A673 (cell line): Measurements from ENCODE around the gene HEPACAM2. TPM values are rescaled to one million over a fixed set of nuclear protein-coding genes. Genes with fewer than 3 reads are reported as not detected.

Experiments used
- BruUV-seq: library from RNA; stranded (reverse); fragments of 400-500 nt; replicated peaks from 2 replicates; lab custom pipeline; 2021; lab: Mats Ljungman, UMichigan
- CTCF ChIA-PET: fragments of 300-600 bp; sonication (Branson Sonifier 250); formaldehyde crosslinking; loops from one replicate; lab custom pipeline; 2022; ENCODE audit warnings: antibody characterized with exemption; lab: Charles Lee
- POLR2A ChIA-PET: fragments of 300-600 bp; sonication (Branson Sonifier 250); formaldehyde crosslinking; loops from one replicate; lab custom pipeline; 2022; ENCODE audit warnings: antibody characterized with exemption; ENCODE audit not compliant: low non-redundant PET; lab: Charles Lee
- DNase-seq: peaks from one replicate; pipeline ENCODE4 v3.0.0-alpha.2; 2015; ENCODE audit warnings: low spot score
- H3K27ac ChIP-seq: fragments of 200-600 bp; sonication (generic); 2 replicates; pipeline ENCODE4 v1.5.1; 2016; ENCODE audit warnings: mixed run types, low read depth, mild to moderate bottlenecking, mixed read lengths, antibody characterized with exemption, low read length; ENCODE audit not compliant: poor library complexity, severe bottlenecking
- H3K27me3 ChIP-seq: fragments of 200-600 bp; sonication (generic); replicated peaks from 2 replicates; pipeline ENCODE4 v1.6.1; 2017; ENCODE audit warnings: mixed run types, low read depth, mild to moderate bottlenecking, mixed read lengths, antibody characterized with exemption, low read length; ENCODE audit not compliant: insufficient read depth, poor library complexity
- H3K36me3 ChIP-seq: fragments of 200-600 bp; sonication (generic); 2 replicates; pipeline ENCODE4 v1.6.1; 2016; ENCODE audit warnings: mixed run types, mild to moderate bottlenecking, mixed read lengths, antibody characterized with exemption, low read length; ENCODE audit not compliant: insufficient read depth, poor library complexity, severe bottlenecking
- H3K4me1 ChIP-seq: fragments of 200-600 bp; sonication (generic); 2 replicates; pipeline ENCODE4 v1.6.1; 2017; ENCODE audit warnings: mixed run types, mild to moderate bottlenecking, mixed read lengths, antibody characterized with exemption, low read length; ENCODE audit not compliant: insufficient read depth, poor library complexity, severe bottlenecking
- H3K4me3 ChIP-seq: fragments of 200-600 bp; sonication (generic); 2 replicates; pipeline ENCODE4 v1.5.1; 2016; ENCODE audit warnings: low read depth, mixed run types, mild to moderate bottlenecking, mixed read lengths, low read length; ENCODE audit not compliant: poor library complexity, severe bottlenecking
- H3K9me3 ChIP-seq: fragments of 200-600 bp; sonication (generic); 2 replicates; pipeline ENCODE4 v1.6.1; 2016; ENCODE audit warnings: mixed run types, low read depth, mild to moderate bottlenecking, mixed read lengths, antibody characterized with exemption, low read length; ENCODE audit not compliant: poor library complexity, severe bottlenecking
- CTCF ChIP-seq: fragments of 300-800, 200-600 bp; sonication (generic); conservative IDR thresholded peaks from 2 replicates; pipeline ENCODE4 v1.5.1; 2017; ENCODE audit warnings: low read depth, mild to moderate bottlenecking, antibody characterized with exemption, low read length, moderate library complexity, mixed read lengths
- EZH2 ChIP-seq: fragments of 200-600 bp; sonication (generic); IDR thresholded peaks from 2 replicates; pipeline ENCODE4 v1.6.1; 2017; ENCODE audit warnings: borderline replicate concordance, low read depth, mild to moderate bottlenecking, mixed read lengths, antibody characterized with exemption, low read length; ENCODE audit not compliant: poor library complexity, severe bottlenecking
- intact Hi-C: fragments of 100-400 bp; cut with micrococcal nuclease; formaldehyde crosslinking; loops from one replicate; pipeline ENCODE4 v1.10.0; 2022; ENCODE audit not compliant: unreplicated experiment
- total RNA-seq: library from RNA; stranded (reverse); gene quantifications from 2 replicates; pipeline ENCODE4 v1.2.3, GENCODE V29; 2021

Gene HEPACAM2
- total RNA-seq, 1 experiment from 2014 or later: not detected

GRCh38 chr7:93228302-93228701, 2.0 kb upstream of the HEPACAM2 start:
- H3K9me3 ChIP-seq: no peaks in the 10 kb centered on the region
- POLR2A ChIA-PET: no interaction called here
- H3K27ac ChIP-seq: no peak overlapping the region
- peaks cover 4% of the 10 kb centered on the region for H3K4me1 ChIP-seq
- BruUV-seq: no TSS peak
- TF ChIP-seq CTCF: peak; percentile 82
- TF ChIP-seq EZH2: no peak
- CTCF ChIA-PET: no interaction called here
- intact Hi-C loops: loop anchor here (2.0 kb wide), 1 partner anchor 136 kb away; no protein-coding TSS in a partner anchor
- H3K36me3 ChIP-seq: no peaks in the 10 kb centered on the region
- peaks cover 18% of the 10 kb centered on the region for H3K27me3 ChIP-seq
- DNase-seq: peak; percentile 66
- no peak overlapping the region for H3K4me3 ChIP-seq

DNA sequence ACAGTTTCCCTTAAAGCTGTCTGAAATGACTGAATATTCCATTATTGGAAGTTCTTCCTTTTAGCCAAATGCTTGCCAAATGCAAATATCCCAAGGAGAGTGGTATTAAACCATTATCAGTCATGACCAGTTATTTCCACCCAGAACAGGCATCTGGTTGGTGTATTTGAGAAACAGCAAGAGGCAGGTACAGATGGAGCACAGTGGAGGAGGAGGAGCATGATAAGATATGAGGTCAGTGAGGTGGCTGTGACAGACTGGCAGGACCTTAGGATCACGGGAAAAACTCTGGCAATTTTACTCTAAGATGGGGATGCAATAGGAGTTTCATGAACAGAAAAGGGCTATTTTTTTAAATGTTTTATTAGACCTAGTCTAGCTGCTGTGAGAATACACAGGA, 6.4 kb downstream of the HEPACAM2 start:
- peaks cover 64% of the 10 kb centered on the region for H3K27me3 ChIP-seq
- BruUV-seq: no TSS peak
- H3K4me3 ChIP-seq: no peak overlapping the region
- H3K27ac ChIP-seq: no peak overlapping the region
- intact Hi-C loops: no loop called here
- H3K9me3 ChIP-seq: no peaks in the 10 kb centered on the region
- ChIA-PET CTCF (no interaction called here), POLR2A (no interaction called here)
- no peak for DNase-seq
- H3K4me1 ChIP-seq: no peaks in the 10 kb centered on the region
- no peaks in the 10 kb centered on the region for H3K36me3 ChIP-seq
- no peak for TF ChIP-seq EZH2
- no peak for TF ChIP-seq CTCF

DNA sequence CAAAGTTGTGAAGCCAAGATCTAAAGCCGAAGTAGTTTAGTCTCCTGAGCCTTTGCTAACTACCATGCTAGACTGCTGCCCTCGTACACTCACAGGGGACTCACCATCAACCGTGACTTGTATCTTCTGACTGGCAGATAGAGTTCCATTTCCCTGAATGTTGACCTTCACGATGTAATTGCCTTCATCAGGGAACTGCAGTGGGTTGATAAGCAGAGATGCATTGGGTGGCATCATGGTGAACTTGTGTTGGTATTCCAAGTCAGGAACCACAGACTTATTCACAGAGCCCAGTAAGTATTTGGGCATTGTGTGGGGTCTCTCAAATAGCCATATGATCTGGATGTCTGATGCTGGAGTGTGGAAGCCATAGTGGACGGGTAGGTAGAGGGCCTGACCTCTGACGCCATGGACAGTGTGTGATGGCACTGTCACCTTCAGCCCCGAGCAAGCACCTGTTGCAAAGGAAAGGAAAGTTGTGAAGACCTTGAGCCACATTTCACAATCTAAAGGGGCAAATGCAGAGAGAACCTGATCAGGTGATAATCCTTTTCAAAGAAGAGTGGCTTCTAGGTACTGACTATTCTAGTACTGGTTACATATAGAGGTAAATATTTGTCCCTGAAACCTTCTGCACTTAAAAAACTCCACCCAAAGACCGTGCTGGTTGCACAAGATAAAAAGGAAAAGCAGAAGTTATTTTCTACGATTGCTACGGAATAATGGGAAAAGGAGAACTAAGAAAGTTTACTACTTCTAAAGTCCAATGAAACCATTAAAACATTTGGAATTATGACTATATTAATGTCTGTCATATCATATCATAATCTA, 7.1 kb downstream of the HEPACAM2 start:
- CTCF ChIA-PET: no interaction called here
- H3K27ac ChIP-seq: no peak overlapping the region
- POLR2A ChIA-PET: no interaction called here
- DNase-seq: no peak
- H3K4me1 ChIP-seq: no peaks in the 10 kb centered on the region
- H3K4me3 ChIP-seq: no peak overlapping the region
- no TSS peak for BruUV-seq
- no peaks in the 10 kb centered on the region for H3K36me3 ChIP-seq
- TF ChIP-seq CTCF (no peak), EZH2 (no peak)
- peaks cover 64% of the 10 kb centered on the region for H3K27me3 ChIP-seq
- intact Hi-C loops: no loop called here
- no peaks in the 10 kb centered on the region for H3K9me3 ChIP-seq
